Measurements from ENCODE around the gene IAH1.

Gene IAH1

GRCh38 chr2:9474361-9475057 lies at the start of gene IAH1:
TSS of gene IAH1 (plus strand) at chr2:9474551. CDS start at chr2:9474567, 16 bp downstream.
- H3K4me3 ChIP-seq (ENCODE audit: low read depth, low read length), result peak within 1 kb of the TSS; percentile 50

GRCh38 chr2:9428965-9429577 lies 45.3 kb upstream of the IAH1 start:
- no peak overlapping the region for H3K4me3 ChIP-seq (ENCODE audit: low read depth, low read length)

GRCh38 chr2:9430316-9431293 lies 43.7 kb upstream of the IAH1 start:
- no peak overlapping the region for H3K4me3 ChIP-seq (ENCODE audit: low read depth, low read length)

- no peak overlapping the region for H3K4me3 ChIP-seq (ENCODE audit: low read depth, low read length)
Observed at GRCh38 chr2:9434489-9434888, 39.9 kb upstream of the IAH1 start.

- no peak overlapping the region for H3K4me3 ChIP-seq (ENCODE audit: low read depth, low read length)
Observed at GRCh38 chr2:9439536-9439935, 34.8 kb upstream of the IAH1 start.

GRCh38 chr2:9440058-9440727 lies 34.2 kb upstream of the IAH1 start:
- no peak overlapping the region for H3K4me3 ChIP-seq (ENCODE audit: low read depth, low read length)

GRCh38 chr2:9441556-9441955 lies 32.8 kb upstream of the IAH1 start:
- no peak overlapping the region for H3K4me3 ChIP-seq (ENCODE audit: low read depth, low read length)

GRCh38 chr2:9443526-9443925 lies 30.8 kb upstream of the IAH1 start:
- H3K4me3 ChIP-seq (ENCODE audit: low read depth, low read length), result no peak overlapping the region

- H3K4me3 ChIP-seq (ENCODE audit: low read depth, low read length), result no peak overlapping the region
Observed at GRCh38 chr2:9445089-9445488, 29.3 kb upstream of the IAH1 start.

- H3K4me3 ChIP-seq (ENCODE audit: low read depth, low read length), result no peak overlapping the region
Observed at GRCh38 chr2:9451231-9451630, 23.1 kb upstream of the IAH1 start.

- no peak overlapping the region for H3K4me3 ChIP-seq (ENCODE audit: low read depth, low read length)
Observed at GRCh38 chr2:9460441-9461017, 13.8 kb upstream of the IAH1 start.

GRCh38 chr2:9461079-9461478 lies 13.3 kb upstream of the IAH1 start:
- no peak overlapping the region for H3K4me3 ChIP-seq (ENCODE audit: low read depth, low read length)

- no peak overlapping the region for H3K4me3 ChIP-seq (ENCODE audit: low read depth, low read length)
Observed at GRCh38 chr2:9462313-9462712, 12.0 kb upstream of the IAH1 start.

GRCh38 chr2:9462886-9463697 lies 11.3 kb upstream of the IAH1 start:
- no peak overlapping the region for H3K4me3 ChIP-seq (ENCODE audit: low read depth, low read length)

- no peak overlapping the region for H3K4me3 ChIP-seq (ENCODE audit: low read depth, low read length)
Observed at GRCh38 chr2:9463698-9464034, 10.7 kb upstream of the IAH1 start.

GRCh38 chr2:9465170-9465569 lies 9.2 kb upstream of the IAH1 start:
- no peak overlapping the region for H3K4me3 ChIP-seq (ENCODE audit: low read depth, low read length)

GRCh38 chr2:9466147-9466683 lies 8.1 kb upstream of the IAH1 start:
- H3K4me3 ChIP-seq (ENCODE audit: low read depth, low read length), result no peak overlapping the region

GRCh38 chr2:9467687-9468086 lies 6.7 kb upstream of the IAH1 start:
- H3K4me3 ChIP-seq (ENCODE audit: low read depth, low read length), result no peak overlapping the region

- H3K4me3 ChIP-seq (ENCODE audit: low read depth, low read length), result no peak overlapping the region
Observed at GRCh38 chr2:9471206-9471605, 3.1 kb upstream of the IAH1 start.

- H3K4me3 ChIP-seq (ENCODE audit: low read depth, low read length), result no peak overlapping the region
Observed at GRCh38 chr2:9472511-9472910, 1.8 kb upstream of the IAH1 start.

Measured in iPS-11a (cell line).